A673 (cell line): ENCODE measurements around the gene CWC27. TPM values are rescaled to one million over a fixed set of nuclear protein-coding genes. Genes with fewer than 3 reads are reported as not detected.

ENCODE experiments used
- BruUV-seq: library from RNA; stranded (reverse); fragments of 400-500 nt; replicated peaks from 2 replicates; lab custom pipeline; 2021; lab: Mats Ljungman, UMichigan
- CTCF ChIA-PET: fragments of 300-600 bp; sonication (Branson Sonifier 250); formaldehyde crosslinking; loops from one replicate; lab custom pipeline; 2022; ENCODE audit warnings: antibody characterized with exemption; lab: Charles Lee
- POLR2A ChIA-PET: fragments of 300-600 bp; sonication (Branson Sonifier 250); formaldehyde crosslinking; loops from one replicate; lab custom pipeline; 2022; ENCODE audit warnings: antibody characterized with exemption; ENCODE audit not compliant: low non-redundant PET; lab: Charles Lee
- DNase-seq: peaks from one replicate; pipeline ENCODE4 v3.0.0-alpha.2; 2015; ENCODE audit warnings: low spot score
- H3K27ac ChIP-seq: fragments of 200-600 bp; sonication (generic); 2 replicates; pipeline ENCODE4 v1.5.1; 2016; ENCODE audit warnings: mixed run types, low read depth, mild to moderate bottlenecking, mixed read lengths, antibody characterized with exemption, low read length; ENCODE audit not compliant: poor library complexity, severe bottlenecking
- H3K27me3 ChIP-seq: fragments of 200-600 bp; sonication (generic); replicated peaks from 2 replicates; pipeline ENCODE4 v1.6.1; 2017; ENCODE audit warnings: mixed run types, low read depth, mild to moderate bottlenecking, mixed read lengths, antibody characterized with exemption, low read length; ENCODE audit not compliant: insufficient read depth, poor library complexity
- H3K36me3 ChIP-seq: fragments of 200-600 bp; sonication (generic); 2 replicates; pipeline ENCODE4 v1.6.1; 2016; ENCODE audit warnings: mixed run types, mild to moderate bottlenecking, mixed read lengths, antibody characterized with exemption, low read length; ENCODE audit not compliant: insufficient read depth, poor library complexity, severe bottlenecking
- H3K4me1 ChIP-seq: fragments of 200-600 bp; sonication (generic); 2 replicates; pipeline ENCODE4 v1.6.1; 2017; ENCODE audit warnings: mixed run types, mild to moderate bottlenecking, mixed read lengths, antibody characterized with exemption, low read length; ENCODE audit not compliant: insufficient read depth, poor library complexity, severe bottlenecking
- H3K4me3 ChIP-seq: fragments of 200-600 bp; sonication (generic); 2 replicates; pipeline ENCODE4 v1.5.1; 2016; ENCODE audit warnings: low read depth, mixed run types, mild to moderate bottlenecking, mixed read lengths, low read length; ENCODE audit not compliant: poor library complexity, severe bottlenecking
- H3K9me3 ChIP-seq: fragments of 200-600 bp; sonication (generic); 2 replicates; pipeline ENCODE4 v1.6.1; 2016; ENCODE audit warnings: mixed run types, low read depth, mild to moderate bottlenecking, mixed read lengths, antibody characterized with exemption, low read length; ENCODE audit not compliant: poor library complexity, severe bottlenecking
- CTCF ChIP-seq: fragments of 300-800, 200-600 bp; sonication (generic); conservative IDR thresholded peaks from 2 replicates; pipeline ENCODE4 v1.5.1; 2017; ENCODE audit warnings: low read depth, mild to moderate bottlenecking, antibody characterized with exemption, low read length, moderate library complexity, mixed read lengths
- EZH2 ChIP-seq: fragments of 200-600 bp; sonication (generic); IDR thresholded peaks from 2 replicates; pipeline ENCODE4 v1.6.1; 2017; ENCODE audit warnings: borderline replicate concordance, low read depth, mild to moderate bottlenecking, mixed read lengths, antibody characterized with exemption, low read length; ENCODE audit not compliant: poor library complexity, severe bottlenecking
- intact Hi-C: fragments of 100-400 bp; cut with micrococcal nuclease; formaldehyde crosslinking; loops from one replicate; pipeline ENCODE4 v1.10.0; 2022; ENCODE audit not compliant: unreplicated experiment
- total RNA-seq: library from RNA; stranded (reverse); gene quantifications from 2 replicates; pipeline ENCODE4 v1.2.3, GENCODE V29; 2021

CWC27 gene
- total RNA-seq, 1 experiment from 2014 or later = 38.0 TPM

GRCh38 chr5:64979531-64979930 lies 210.8 kb downstream of the CWC27 start:
- H3K4me3 ChIP-seq = no peak overlapping the region
- TF ChIP-seq EZH2 (no peak), CTCF (no peak)
- H3K4me1 ChIP-seq = no peaks in the 10 kb centered on the region
- no peaks in the 10 kb centered on the region for H3K36me3 ChIP-seq
- POLR2A ChIA-PET = no interaction called here
- BruUV-seq = no TSS peak
- no peak for DNase-seq
- intact Hi-C loops = no loop called here
- H3K9me3 ChIP-seq = no peaks in the 10 kb centered on the region
- H3K27me3 ChIP-seq = no peaks in the 10 kb centered on the region
- CTCF ChIA-PET = no interaction called here
- H3K27ac ChIP-seq = no peak overlapping the region

GRCh38 chr5:64980176-64980575 lies 211.4 kb downstream of the CWC27 start:
- intact Hi-C loops = no loop called here
- Histone ChIP-seq H3K4me1 (no peaks in the 10 kb centered on the region), H3K27ac (no peak overlapping the region), H3K36me3 (no peaks in the 10 kb centered on the region), H3K27me3 (no peaks in the 10 kb centered on the region), H3K9me3 (no peaks in the 10 kb centered on the region), H3K4me3 (no peak overlapping the region)
- no TSS peak for BruUV-seq
- POLR2A ChIA-PET = no interaction called here
- CTCF ChIA-PET = no interaction called here
- TF ChIP-seq EZH2 (no peak), CTCF (no peak)
- DNase-seq = no peak

- ChIA-PET CTCF (no interaction called here), POLR2A (no interaction called here)
- TF ChIP-seq CTCF (no peak), EZH2 (no peak)
- Histone ChIP-seq H3K36me3 (no peaks in the 10 kb centered on the region), H3K27ac (no peak overlapping the region), H3K9me3 (peaks cover 7% of the 10 kb centered on the region), H3K4me1 (no peaks in the 10 kb centered on the region), H3K4me3 (no peak overlapping the region), H3K27me3 (no peaks in the 10 kb centered on the region)
- DNase-seq = no peak
- intact Hi-C loops = no loop called here
- no TSS peak for BruUV-seq
Observed at GRCh38 chr5:64987768-64988167, 219.0 kb downstream of the CWC27 start.
